NCI-H2171 (cell line): ENCODE data around the gene TPO.
"Not testable (repeated sequence)": the region's sequence is repeated elsewhere in the genome, so short reads cannot be mapped to it uniquely, and the experiment has no call there.

Experiments
- DNase-seq: peaks from one replicate; lab custom pipeline; 2025; lab: John Stamatoyannopoulos, UW

Gene TPO

GRCh38 chr2:1405967-1406366, 7.3 kb upstream of the TPO start:
- DNase-seq = no peak

- no peak for DNase-seq
Observed at GRCh38 chr2:1406434-1406833, 6.8 kb upstream of the TPO start.

- DNase-seq = no peak
Observed at GRCh38 chr2:1407950-1408675, 5.2 kb upstream of the TPO start.

- no peak for DNase-seq
Observed at GRCh38 chr2:1414121-1414520, 858 bp downstream of the TPO start.

- DNase-seq = not testable (repeated sequence)
Observed at GRCh38 chr2:1414901-1415300, 1.6 kb downstream of the TPO start.

GRCh38 chr2:1415501-1415900, 2.2 kb downstream of the TPO start:
- DNase-seq = no peak

GRCh38 chr2:1418566-1418965, 5.3 kb downstream of the TPO start:
- no peak for DNase-seq

GRCh38 chr2:1420746-1421480, 7.7 kb downstream of the TPO start:
- no peak for DNase-seq

- no peak for DNase-seq
Observed at GRCh38 chr2:1421731-1422130, 8.5 kb downstream of the TPO start.

- DNase-seq = no peak
Observed at GRCh38 chr2:1422131-1422530, 8.9 kb downstream of the TPO start.

GRCh38 chr2:1422716-1423285, 9.5 kb downstream of the TPO start:
- no peak for DNase-seq

- no peak for DNase-seq
Observed at GRCh38 chr2:1427086-1427485, 13.8 kb downstream of the TPO start.

- no peak for DNase-seq
Observed at GRCh38 chr2:1429895-1430294, 16.6 kb downstream of the TPO start.

- no peak for DNase-seq
Observed at GRCh38 chr2:1430491-1430890, 17.2 kb downstream of the TPO start.

GRCh38 chr2:1431886-1432400, 18.7 kb downstream of the TPO start:
- DNase-seq = no peak

GRCh38 chr2:1432726-1433125, 19.5 kb downstream of the TPO start:
- no peak for DNase-seq

GRCh38 chr2:1436369-1436768, 23.1 kb downstream of the TPO start:
- DNase-seq = no peak

GRCh38 chr2:1437101-1437500, 23.8 kb downstream of the TPO start:
- DNase-seq = no peak

- DNase-seq = no peak
Observed at GRCh38 chr2:1437537-1437936, 24.3 kb downstream of the TPO start.

- DNase-seq = no peak
Observed at GRCh38 chr2:1438972-1439371, 25.7 kb downstream of the TPO start.

GRCh38 chr2:1440581-1440980, 27.3 kb downstream of the TPO start:
- no peak for DNase-seq

- DNase-seq = no peak
Observed at GRCh38 chr2:1446301-1446700, 33.0 kb downstream of the TPO start.

GRCh38 chr2:1448009-1448408, 34.7 kb downstream of the TPO start:
- no peak for DNase-seq
